ENCODE data around the gene ADCYAP1. TPM values are rescaled to one million over a fixed set of nuclear protein-coding genes. Genes with fewer than 3 reads are reported as not detected.

ADCYAP1 gene
- polyA plus RNA-seq, 6 donors from 2014 or later = not detected

DNA sequence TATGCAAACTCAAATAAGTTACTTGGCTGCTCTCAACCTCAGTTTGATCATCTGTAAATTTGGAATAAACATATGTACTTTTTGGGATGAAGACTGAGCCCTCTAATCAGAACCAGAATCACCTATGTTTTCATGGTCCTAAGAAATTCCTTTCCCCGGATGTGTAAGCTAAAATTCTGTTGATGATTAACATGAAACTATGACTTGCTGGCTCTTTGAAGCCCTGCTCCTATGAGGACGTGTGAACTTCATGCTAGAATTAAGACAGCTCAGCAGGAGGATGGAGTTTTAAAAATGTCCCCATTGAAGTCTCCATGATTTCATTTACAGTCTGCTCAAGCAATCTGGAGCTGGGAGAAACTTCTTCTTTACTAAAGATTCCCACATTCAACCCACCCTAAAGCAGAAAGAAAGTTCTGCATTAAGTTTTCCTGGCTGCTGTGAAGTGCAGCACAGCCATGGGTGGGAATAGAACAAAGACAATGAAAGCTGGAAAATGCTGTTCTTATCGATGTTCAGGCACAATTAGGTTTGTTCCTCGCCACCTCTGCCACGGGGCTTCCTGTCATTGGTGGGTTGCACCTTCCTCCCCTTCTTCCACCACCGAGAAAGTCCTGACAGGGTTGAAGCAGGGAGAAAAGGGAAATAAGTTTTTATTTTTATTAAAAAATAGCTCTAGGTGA lies 50.9 kb downstream of the ADCYAP1 start:
- H3K27me3 Mint-ChIP-seq = peaks cover 3 to 11% (median 8%) of the 10 kb centered on the region in 3 donors
- H3K4me3 Mint-ChIP-seq = no peak overlapping the region
- no peaks in the 10 kb centered on the region for H3K4me1 Mint-ChIP-seq
- H3K9me3 Mint-ChIP-seq = peaks cover 0 to 4% (median 0%) of the 10 kb centered on the region in 7 donors
- H3K27ac Mint-ChIP-seq = no peak overlapping the region
- ATAC-seq (ENCODE audit: low read depth in 2 of 2) (no peak), DNase-seq (no peak)
- no peaks in the 10 kb centered on the region for H3K36me3 Mint-ChIP-seq

DNA sequence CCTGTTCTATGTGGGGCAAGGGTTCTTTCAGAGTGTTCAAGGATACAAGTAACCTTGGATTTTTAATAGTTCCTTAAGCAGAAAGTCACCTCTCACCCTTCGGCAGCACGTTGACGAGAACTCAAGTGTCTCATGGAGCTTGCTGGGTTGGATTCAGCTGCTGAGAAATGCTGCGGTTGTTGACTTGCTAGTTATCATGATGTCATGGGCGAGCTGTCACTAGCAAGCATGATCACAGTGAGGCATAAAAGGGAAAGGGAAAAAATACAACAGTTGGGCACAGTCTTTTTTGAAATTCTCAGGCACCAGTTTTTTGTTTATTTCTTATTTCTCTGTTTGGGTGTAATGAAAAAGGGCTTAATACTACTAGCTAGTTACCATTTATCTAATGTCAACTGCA lies 53.2 kb downstream of the ADCYAP1 start:
- Mint-ChIP-seq H3K4me3 (no peak overlapping the region), H3K36me3 (no peaks in the 10 kb centered on the region), H3K27ac (no peak overlapping the region), H3K9me3 (no peaks in the 10 kb centered on the region), H3K4me1 (peaks cover 0 to 6% (median 3%) of the 10 kb centered on the region in 3 donors), H3K27me3 (peaks cover 3 to 12% (median 8%) of the 10 kb centered on the region in 3 donors)
- DNase-seq (no peak), ATAC-seq (ENCODE audit: low read depth in 2 of 2) (no peak)

DNA sequence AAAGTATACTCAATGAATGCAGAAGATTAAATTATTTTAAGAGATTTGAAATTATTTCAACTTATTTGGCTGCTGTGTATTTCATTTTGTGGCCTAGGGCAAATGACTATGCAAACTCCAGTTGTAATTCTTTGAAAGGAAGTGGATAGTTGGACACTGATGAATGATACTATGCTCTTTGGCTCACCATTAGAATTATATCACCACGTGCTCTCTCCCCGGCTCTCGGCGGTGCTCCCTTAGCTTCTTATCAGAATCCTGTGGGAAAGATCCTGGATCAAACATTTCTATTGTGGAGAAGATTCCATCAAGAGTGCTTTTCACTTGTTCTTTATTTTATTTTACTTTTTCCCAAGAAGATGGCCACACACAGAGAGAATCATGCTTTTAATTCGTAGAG lies 55.2 kb downstream of the ADCYAP1 start:
- Mint-ChIP-seq H3K27me3 (peaks cover 4 to 19% (median 17%) of the 10 kb centered on the region in 3 donors), H3K4me3 (no peak overlapping the region), H3K36me3 (no peaks in the 10 kb centered on the region), H3K9me3 (no peaks in the 10 kb centered on the region), H3K4me1 (peaks cover 0 to 6% (median 3%) of the 10 kb centered on the region in 3 donors), H3K27ac (no peak overlapping the region)
- no peak for DNase-seq
- no peak for ATAC-seq (ENCODE audit: low read depth in 2 of 2)

Other genes with a start within 250 kb of the ADCYAP1 start
- 1 to 10 TPM in 1 of 6 donors, not detected in 5; 1.0 TPM for gene TYMS, start 247.2 kb upstream of the ADCYAP1 start, polyA plus RNA-seq (ENCODE audit: low read depth in 6 of 6)
- gene ENOSF1, start 192.2 kb upstream of the ADCYAP1 start, polyA plus RNA-seq (ENCODE audit: low read depth in 6 of 6) = 1 to 10 TPM in 5 of 6 donors, under 1 TPM in 1; 0.53 to 6.6 (median 1.3) TPM
- not detected for gene YES1, start 92.6 kb upstream of the ADCYAP1 start, polyA plus RNA-seq (ENCODE audit: low read depth in 6 of 6)

Data from naive B cell (primary cell).